ENCODE data around the gene TMEM54. TPM values are rescaled to one million over a fixed set of nuclear protein-coding genes. Genes with fewer than 3 reads are reported as not detected.

Gene TMEM54
- total and polyA plus RNA-seq, 2 of the 13 experiments (the other 11 are each of a cell fraction or from before 2014, with no cell fraction given) = 2.5 to 2.9 TPM

DNA sequence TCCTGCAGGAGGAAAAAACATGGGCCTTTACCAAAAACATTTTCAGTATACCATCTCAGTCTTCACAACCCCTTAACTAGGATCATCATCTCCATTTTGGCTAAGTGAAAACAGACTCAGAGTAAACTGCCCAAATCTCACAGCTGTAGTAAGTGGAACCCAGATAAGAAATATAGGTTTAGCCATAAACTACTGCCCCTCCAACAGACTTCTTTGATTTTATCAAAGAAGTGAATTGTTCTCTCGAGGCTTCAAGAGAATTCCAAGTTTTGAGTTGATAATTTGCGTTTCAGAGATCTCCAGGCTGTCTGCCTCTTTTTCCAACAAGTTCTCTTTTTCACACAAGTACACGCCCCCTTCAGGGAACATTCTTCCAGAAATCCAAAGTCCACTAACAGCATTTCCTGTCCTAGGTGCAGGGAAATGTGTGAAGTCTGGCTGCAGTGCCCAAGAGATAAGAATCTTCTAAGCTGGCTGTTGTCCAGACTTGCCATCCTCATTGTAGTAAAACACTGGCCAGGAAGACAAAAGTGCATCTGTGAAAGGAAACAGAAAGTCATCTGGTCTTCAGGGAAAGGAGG is 32.6 kb upstream of the TMEM54 start (continued):
- TF ChIP-seq, protein P1, sequence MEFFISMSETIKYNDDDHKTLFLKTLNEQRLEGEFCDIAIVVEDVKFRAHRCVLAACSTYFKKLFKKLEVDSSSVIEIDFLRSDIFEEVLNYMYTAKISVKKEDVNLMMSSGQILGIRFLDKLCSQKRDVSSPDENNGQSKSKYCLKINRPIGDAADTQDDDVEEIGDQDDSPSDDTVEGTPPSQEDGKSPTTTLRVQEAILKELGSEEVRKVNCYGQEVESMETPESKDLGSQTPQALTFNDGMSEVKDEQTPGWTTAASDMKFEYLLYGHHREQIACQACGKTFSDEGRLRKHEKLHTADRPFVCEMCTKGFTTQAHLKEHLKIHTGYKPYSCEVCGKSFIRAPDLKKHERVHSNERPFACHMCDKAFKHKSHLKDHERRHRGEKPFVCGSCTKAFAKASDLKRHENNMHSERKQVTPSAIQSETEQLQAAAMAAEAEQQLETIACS (CRISPR knock-in tag; IDR thresholded peaks at IDR 0.05) = no peak
- TF ChIP-seq, protein P2, sequence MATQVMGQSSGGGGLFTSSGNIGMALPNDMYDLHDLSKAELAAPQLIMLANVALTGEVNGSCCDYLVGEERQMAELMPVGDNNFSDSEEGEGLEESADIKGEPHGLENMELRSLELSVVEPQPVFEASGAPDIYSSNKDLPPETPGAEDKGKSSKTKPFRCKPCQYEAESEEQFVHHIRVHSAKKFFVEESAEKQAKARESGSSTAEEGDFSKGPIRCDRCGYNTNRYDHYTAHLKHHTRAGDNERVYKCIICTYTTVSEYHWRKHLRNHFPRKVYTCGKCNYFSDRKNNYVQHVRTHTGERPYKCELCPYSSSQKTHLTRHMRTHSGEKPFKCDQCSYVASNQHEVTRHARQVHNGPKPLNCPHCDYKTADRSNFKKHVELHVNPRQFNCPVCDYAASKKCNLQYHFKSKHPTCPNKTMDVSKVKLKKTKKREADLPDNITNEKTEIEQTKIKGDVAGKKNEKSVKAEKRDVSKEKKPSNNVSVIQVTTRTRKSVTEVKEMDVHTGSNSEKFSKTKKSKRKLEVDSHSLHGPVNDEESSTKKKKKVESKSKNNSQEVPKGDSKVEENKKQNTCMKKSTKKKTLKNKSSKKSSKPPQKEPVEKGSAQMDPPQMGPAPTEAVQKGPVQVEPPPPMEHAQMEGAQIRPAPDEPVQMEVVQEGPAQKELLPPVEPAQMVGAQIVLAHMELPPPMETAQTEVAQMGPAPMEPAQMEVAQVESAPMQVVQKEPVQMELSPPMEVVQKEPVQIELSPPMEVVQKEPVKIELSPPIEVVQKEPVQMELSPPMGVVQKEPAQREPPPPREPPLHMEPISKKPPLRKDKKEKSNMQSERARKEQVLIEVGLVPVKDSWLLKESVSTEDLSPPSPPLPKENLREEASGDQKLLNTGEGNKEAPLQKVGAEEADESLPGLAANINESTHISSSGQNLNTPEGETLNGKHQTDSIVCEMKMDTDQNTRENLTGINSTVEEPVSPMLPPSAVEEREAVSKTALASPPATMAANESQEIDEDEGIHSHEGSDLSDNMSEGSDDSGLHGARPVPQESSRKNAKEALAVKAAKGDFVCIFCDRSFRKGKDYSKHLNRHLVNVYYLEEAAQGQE (IDR thresholded peaks at IDR 0.05; ENCODE audit: borderline replicate concordance in 1 of 2, low read depth in 1 of 2, low read length in 2 of 2) = 0 out of 4 replicates have a peak, but pooled peaks of 1 of the 2 experiments have one; percentile 30
- TF ChIP-seq MIXL1 (CRISPR knock-in tag; IDR thresholded peaks at IDR 0.05) (peak; percentile 62), REPIN1 (CRISPR knock-in tag; IDR thresholded peaks at IDR 0.05; ENCODE audit: borderline replicate concordance, low read depth) (no peak), POLR2AphosphoS5 (IDR thresholded peaks at IDR 0.05; ENCODE audit: low read depth, low read length) (no peak), ZNF460 (CRISPR knock-in tag; IDR thresholded peaks at IDR 0.05; ENCODE audit: borderline replicate concordance) (no peak), KDM1A (CRISPR knock-in tag; IDR thresholded peaks at IDR 0.05) (no peak), RORA (CRISPR knock-in tag; IDR thresholded peaks at IDR 0.05) (no peak), MZF1 (CRISPR knock-in tag; IDR thresholded peaks at IDR 0.05; ENCODE audit: borderline replicate concordance) (no peak), ZNF891 (CRISPR knock-in tag; IDR thresholded peaks at IDR 0.05) (no peak), THAP11 (CRISPR knock-in tag; IDR thresholded peaks at IDR 0.05) (peak; percentile 73), PRMT3 (CRISPR knock-in tag; IDR thresholded peaks at IDR 0.05; ENCODE audit: borderline replicate concordance, low read depth) (no peak)
- TF ChIP-seq, protein P3, sequence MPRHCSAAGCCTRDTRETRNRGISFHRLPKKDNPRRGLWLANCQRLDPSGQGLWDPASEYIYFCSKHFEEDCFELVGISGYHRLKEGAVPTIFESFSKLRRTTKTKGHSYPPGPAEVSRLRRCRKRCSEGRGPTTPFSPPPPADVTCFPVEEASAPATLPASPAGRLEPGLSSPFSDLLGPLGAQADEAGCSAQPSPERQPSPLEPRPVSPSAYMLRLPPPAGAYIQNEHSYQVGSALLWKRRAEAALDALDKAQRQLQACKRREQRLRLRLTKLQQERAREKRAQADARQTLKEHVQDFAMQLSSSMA (CRISPR knock-in tag; IDR thresholded peaks at IDR 0.05) = no peak
- TF ChIP-seq, protein P4, sequence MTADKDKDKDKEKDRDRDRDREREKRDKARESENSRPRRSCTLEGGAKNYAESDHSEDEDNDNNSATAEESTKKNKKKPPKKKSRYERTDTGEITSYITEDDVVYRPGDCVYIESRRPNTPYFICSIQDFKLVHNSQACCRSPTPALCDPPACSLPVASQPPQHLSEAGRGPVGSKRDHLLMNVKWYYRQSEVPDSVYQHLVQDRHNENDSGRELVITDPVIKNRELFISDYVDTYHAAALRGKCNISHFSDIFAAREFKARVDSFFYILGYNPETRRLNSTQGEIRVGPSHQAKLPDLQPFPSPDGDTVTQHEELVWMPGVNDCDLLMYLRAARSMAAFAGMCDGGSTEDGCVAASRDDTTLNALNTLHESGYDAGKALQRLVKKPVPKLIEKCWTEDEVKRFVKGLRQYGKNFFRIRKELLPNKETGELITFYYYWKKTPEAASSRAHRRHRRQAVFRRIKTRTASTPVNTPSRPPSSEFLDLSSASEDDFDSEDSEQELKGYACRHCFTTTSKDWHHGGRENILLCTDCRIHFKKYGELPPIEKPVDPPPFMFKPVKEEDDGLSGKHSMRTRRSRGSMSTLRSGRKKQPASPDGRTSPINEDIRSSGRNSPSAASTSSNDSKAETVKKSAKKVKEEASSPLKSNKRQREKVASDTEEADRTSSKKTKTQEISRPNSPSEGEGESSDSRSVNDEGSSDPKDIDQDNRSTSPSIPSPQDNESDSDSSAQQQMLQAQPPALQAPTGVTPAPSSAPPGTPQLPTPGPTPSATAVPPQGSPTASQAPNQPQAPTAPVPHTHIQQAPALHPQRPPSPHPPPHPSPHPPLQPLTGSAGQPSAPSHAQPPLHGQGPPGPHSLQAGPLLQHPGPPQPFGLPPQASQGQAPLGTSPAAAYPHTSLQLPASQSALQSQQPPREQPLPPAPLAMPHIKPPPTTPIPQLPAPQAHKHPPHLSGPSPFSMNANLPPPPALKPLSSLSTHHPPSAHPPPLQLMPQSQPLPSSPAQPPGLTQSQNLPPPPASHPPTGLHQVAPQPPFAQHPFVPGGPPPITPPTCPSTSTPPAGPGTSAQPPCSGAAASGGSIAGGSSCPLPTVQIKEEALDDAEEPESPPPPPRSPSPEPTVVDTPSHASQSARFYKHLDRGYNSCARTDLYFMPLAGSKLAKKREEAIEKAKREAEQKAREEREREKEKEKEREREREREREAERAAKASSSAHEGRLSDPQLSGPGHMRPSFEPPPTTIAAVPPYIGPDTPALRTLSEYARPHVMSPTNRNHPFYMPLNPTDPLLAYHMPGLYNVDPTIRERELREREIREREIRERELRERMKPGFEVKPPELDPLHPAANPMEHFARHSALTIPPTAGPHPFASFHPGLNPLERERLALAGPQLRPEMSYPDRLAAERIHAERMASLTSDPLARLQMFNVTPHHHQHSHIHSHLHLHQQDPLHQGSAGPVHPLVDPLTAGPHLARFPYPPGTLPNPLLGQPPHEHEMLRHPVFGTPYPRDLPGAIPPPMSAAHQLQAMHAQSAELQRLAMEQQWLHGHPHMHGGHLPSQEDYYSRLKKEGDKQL (CRISPR knock-in tag; IDR thresholded peaks at IDR 0.05; ENCODE audit: low read depth) = no peak
- TF ChIP-seq, protein P5, sequence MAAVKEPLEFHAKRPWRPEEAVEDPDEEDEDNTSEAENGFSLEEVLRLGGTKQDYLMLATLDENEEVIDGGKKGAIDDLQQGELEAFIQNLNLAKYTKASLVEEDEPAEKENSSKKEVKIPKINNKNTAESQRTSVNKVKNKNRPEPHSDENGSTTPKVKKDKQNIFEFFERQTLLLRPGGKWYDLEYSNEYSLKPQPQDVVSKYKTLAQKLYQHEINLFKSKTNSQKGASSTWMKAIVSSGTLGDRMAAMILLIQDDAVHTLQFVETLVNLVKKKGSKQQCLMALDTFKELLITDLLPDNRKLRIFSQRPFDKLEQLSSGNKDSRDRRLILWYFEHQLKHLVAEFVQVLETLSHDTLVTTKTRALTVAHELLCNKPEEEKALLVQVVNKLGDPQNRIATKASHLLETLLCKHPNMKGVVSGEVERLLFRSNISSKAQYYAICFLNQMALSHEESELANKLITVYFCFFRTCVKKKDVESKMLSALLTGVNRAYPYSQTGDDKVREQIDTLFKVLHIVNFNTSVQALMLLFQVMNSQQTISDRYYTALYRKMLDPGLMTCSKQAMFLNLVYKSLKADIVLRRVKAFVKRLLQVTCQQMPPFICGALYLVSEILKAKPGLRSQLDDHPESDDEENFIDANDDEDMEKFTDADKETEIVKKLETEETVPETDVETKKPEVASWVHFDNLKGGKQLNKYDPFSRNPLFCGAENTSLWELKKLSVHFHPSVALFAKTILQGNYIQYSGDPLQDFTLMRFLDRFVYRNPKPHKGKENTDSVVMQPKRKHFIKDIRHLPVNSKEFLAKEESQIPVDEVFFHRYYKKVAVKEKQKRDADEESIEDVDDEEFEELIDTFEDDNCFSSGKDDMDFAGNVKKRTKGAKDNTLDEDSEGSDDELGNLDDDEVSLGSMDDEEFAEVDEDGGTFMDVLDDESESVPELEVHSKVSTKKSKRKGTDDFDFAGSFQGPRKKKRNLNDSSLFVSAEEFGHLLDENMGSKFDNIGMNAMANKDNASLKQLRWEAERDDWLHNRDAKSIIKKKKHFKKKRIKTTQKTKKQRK (IDR thresholded peaks at IDR 0.05; ENCODE audit: low read length) = no peak
